ENCODE data around the gene SPECC1. TPM values are rescaled to one million over a fixed set of nuclear protein-coding genes. Genes with fewer than 3 reads are reported as not detected.

Gene SPECC1
- total and polyA plus RNA-seq, 2 of the 4 experiments (the other 2 are of a cell fraction): 16.9 to 26.2 TPM

DNA sequence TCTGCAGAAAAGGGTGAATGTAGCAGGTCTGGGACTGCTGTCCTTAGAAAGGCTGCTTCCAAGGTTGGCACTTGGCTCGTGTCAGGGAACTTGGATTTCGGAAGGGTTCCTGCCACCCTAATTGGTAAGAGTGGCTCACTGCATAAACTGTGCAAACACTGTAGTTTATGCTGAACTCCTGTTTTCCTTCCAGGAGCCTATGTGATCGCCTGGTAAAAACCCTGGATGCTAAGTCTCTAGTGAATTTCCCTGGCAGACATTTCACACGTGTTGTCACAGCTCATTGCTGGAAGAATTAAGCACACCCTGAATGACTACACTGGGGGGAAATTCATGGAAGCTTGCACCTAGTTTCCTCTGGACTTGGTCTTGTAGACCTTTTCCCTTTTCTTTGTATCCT, 140.1 kb downstream of the SPECC1 start:
- Histone ChIP-seq H3K27ac (ENCODE audit: insufficient read depth, low read length) (no peak overlapping the region), H2BK20ac (ENCODE audit: low read depth, low read length) (no peak overlapping the region), H3K56ac (ENCODE audit: extremely low read depth, insufficient read depth, low read length) (no peak overlapping the region), H3K18ac (ENCODE audit: low read depth, low read length) (no peak overlapping the region), H4K20me1 (ENCODE audit: insufficient read depth, low read length) (no peaks in the 10 kb centered on the region), H3K4me3 (ENCODE audit: insufficient read depth, low read depth, low read length) (no peak overlapping the region), H3K36me3 (ENCODE audit: control insufficient read depth, insufficient read depth, low read length) (no peaks in the 10 kb centered on the region), H2BK5ac (ENCODE audit: low read depth, low read length, poor library complexity, severe bottlenecking) (no peak overlapping the region), H3K27me3 (ENCODE audit: control insufficient read depth, insufficient read depth, low read length) (no peaks in the 10 kb centered on the region), H3K9me3 (ENCODE audit: control insufficient read depth, insufficient read depth, low read length) (0 out of 2 replicates have a peak, but pooled peaks cover 2% of the 10 kb centered on the region), H2AFZ (replicated peaks; ENCODE audit: low read length, poor library complexity) (no peak overlapping the region), H3K4ac (ENCODE audit: low read depth, low read length) (no peak overlapping the region), H4K5ac (ENCODE audit: low read depth, low read length) (no peak overlapping the region), H2AK5ac (ENCODE audit: low read depth, low read length) (no peak overlapping the region), H3K4me2 (ENCODE audit: low read depth, low read length) (no peak overlapping the region), H4K8ac (ENCODE audit: low read depth in 2 of 2, low read length in 2 of 2) (peak overlapping the region in 1 of 2 experiments; percentile 34; a peak in 1 of 4 replicates), H3K9ac (ENCODE audit: low read depth, low read length) (no peak overlapping the region), H2AK9ac (replicated peaks; ENCODE audit: low read depth, low read length, poor library complexity) (no peak overlapping the region), H4K91ac (ENCODE audit: insufficient read depth, low read depth, low read length) (no peak overlapping the region), H3K14ac (replicated peaks; ENCODE audit: low read depth, low read length) (no peak overlapping the region), H2BK120ac (ENCODE audit: low read depth, low read length) (no peak overlapping the region), H3K79me1 (ENCODE audit: low read depth in 1 of 2, low read length in 2 of 2) (no peaks in the 10 kb centered on the region), H3K9me1 (ENCODE audit: insufficient read depth, low read length) (no peaks in the 10 kb centered on the region), H3K23ac (ENCODE audit: low read depth, low read length) (no peak overlapping the region), H2BK15ac (ENCODE audit: low read depth, low read length) (no peak overlapping the region), H3K4me1 (ENCODE audit: control insufficient read depth, insufficient read depth, low read length) (no peaks in the 10 kb centered on the region)
- DNase-seq: no peak
- no peak; the same call in 1 of the 2 replicates for ATAC-seq (ENCODE audit: low read depth)
- TF ChIP-seq, protein P1, sequence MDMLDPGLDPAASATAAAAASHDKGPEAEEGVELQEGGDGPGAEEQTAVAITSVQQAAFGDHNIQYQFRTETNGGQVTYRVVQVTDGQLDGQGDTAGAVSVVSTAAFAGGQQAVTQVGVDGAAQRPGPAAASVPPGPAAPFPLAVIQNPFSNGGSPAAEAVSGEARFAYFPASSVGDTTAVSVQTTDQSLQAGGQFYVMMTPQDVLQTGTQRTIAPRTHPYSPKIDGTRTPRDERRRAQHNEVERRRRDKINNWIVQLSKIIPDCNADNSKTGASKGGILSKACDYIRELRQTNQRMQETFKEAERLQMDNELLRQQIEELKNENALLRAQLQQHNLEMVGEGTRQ (IDR thresholded peaks at IDR 0.05; ENCODE audit: low read depth, low read length): no peak
- TF ChIP-seq MXI1 (IDR thresholded peaks at IDR 0.05; ENCODE audit: borderline replicate concordance, low read depth, low read length) (no peak), POLR2A (IDR thresholded peaks at IDR 0.05; ENCODE audit: low read depth, low read length) (no peak), NFE2L2 (IDR thresholded peaks at IDR 0.05; ENCODE audit: low read depth, low read length) (no peak), RCOR1 (IDR thresholded peaks at IDR 0.05; ENCODE audit: insufficient replicate concordance, low read length) (no peak), MAZ (IDR thresholded peaks at IDR 0.05; ENCODE audit: borderline replicate concordance, low read depth, low read length) (no peak), BHLHE40 (IDR thresholded peaks at IDR 0.05; ENCODE audit: low read depth, low read length) (no peak), RFX5 (IDR thresholded peaks at IDR 0.05; ENCODE audit: low read depth, low read length) (no peak), CEBPB (IDR thresholded peaks at IDR 0.05; ENCODE audit: low read depth, low read length) (no peak), RAD21 (IDR thresholded peaks at IDR 0.05; ENCODE audit: low read length) (no peak)
- TF ChIP-seq, protein P2, sequence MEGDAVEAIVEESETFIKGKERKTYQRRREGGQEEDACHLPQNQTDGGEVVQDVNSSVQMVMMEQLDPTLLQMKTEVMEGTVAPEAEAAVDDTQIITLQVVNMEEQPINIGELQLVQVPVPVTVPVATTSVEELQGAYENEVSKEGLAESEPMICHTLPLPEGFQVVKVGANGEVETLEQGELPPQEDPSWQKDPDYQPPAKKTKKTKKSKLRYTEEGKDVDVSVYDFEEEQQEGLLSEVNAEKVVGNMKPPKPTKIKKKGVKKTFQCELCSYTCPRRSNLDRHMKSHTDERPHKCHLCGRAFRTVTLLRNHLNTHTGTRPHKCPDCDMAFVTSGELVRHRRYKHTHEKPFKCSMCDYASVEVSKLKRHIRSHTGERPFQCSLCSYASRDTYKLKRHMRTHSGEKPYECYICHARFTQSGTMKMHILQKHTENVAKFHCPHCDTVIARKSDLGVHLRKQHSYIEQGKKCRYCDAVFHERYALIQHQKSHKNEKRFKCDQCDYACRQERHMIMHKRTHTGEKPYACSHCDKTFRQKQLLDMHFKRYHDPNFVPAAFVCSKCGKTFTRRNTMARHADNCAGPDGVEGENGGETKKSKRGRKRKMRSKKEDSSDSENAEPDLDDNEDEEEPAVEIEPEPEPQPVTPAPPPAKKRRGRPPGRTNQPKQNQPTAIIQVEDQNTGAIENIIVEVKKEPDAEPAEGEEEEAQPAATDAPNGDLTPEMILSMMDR (conservative IDR thresholded peaks at IDR 0.05; ENCODE audit: low read depth, low read length): no peak
- TF ChIP-seq, protein P3, sequence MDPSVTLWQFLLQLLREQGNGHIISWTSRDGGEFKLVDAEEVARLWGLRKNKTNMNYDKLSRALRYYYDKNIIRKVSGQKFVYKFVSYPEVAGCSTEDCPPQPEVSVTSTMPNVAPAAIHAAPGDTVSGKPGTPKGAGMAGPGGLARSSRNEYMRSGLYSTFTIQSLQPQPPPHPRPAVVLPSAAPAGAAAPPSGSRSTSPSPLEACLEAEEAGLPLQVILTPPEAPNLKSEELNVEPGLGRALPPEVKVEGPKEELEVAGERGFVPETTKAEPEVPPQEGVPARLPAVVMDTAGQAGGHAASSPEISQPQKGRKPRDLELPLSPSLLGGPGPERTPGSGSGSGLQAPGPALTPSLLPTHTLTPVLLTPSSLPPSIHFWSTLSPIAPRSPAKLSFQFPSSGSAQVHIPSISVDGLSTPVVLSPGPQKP (IDR thresholded peaks at IDR 0.05; ENCODE audit: borderline replicate concordance, low read depth, low read length): no peak
- dilution Hi-C loops (cut with HindIII; ENCODE audit: low sequenced_read_pairs, unreplicated experiment) (no loop called here), in situ Hi-C loops (cut with MboI; ENCODE audit: low sequenced_read_pairs) (no loop called here), intact Hi-C loops (cut with micrococcal nuclease) (no loop called here)
- BruUV-seq (replicated peaks): no TSS peak
- ChIA-PET CTCF (no interaction called here), POLR2A (ENCODE audit: unreplicated experiment) (no interaction called here)
- WGBS, 2 experiments (ENCODE audit: extremely low coverage in 2 of 2, insufficient read length in 1 of 2): 89% methylated on average over 3 of the region's 4 CpGs; no CpG with 5 or more reads in 1 of the 2 experiments

Data from IMR-90 (cell line).